GM21786 (cell line): ENCODE measurements around the gene ERBB3.

Source experiments
- ATAC-seq: cut with Tn5 transposase; IDR thresholded peaks from one replicate; pipeline ENCODE4 v1.9.1; 2021; ENCODE audit not compliant: unreplicated experiment

ERBB3 gene

GRCh38 chr12:56129942-56130495 lies 50.1 kb downstream of the ERBB3 start:
- no peak for ATAC-seq

- no peak for ATAC-seq
These were observed 50.9 kb downstream of the ERBB3 start for GRCh38 chr12:56130876-56131275.

GRCh38 chr12:56134897-56135296 lies 54.9 kb downstream of the ERBB3 start:
- ATAC-seq = no peak

GRCh38 chr12:56137853-56138571 lies 58.0 kb downstream of the ERBB3 start:
- no peak for ATAC-seq

- ATAC-seq = no peak
These were observed 62.2 kb downstream of the ERBB3 start for GRCh38 chr12:56141946-56142784.

GRCh38 chr12:56143217-56143616 lies 63.3 kb downstream of the ERBB3 start:
- no peak for ATAC-seq

- no peak for ATAC-seq
These were observed 63.9 kb downstream of the ERBB3 start for GRCh38 chr12:56143870-56144269.

GRCh38 chr12:56145217-56145616 lies 65.3 kb downstream of the ERBB3 start:
- ATAC-seq = no peak

- ATAC-seq = no peak
These were observed 66.8 kb downstream of the ERBB3 start for GRCh38 chr12:56146492-56147460.

- no peak for ATAC-seq
These were observed 70.6 kb downstream of the ERBB3 start for GRCh38 chr12:56150563-56150962.

- no peak for ATAC-seq
These were observed 71.7 kb downstream of the ERBB3 start for GRCh38 chr12:56151672-56152131.

GRCh38 chr12:56152132-56152755 lies 72.3 kb downstream of the ERBB3 start, which contains the start of gene MYL6B:
Gene MYL6B (plus strand): TSS chr12:56152587. CDS start chr12:56153919, 1,332 bp downstream.
- peak; percentile 89 for ATAC-seq
